Esophagus muscularis mucosa (tissue), 4 donors: Measurements from ENCODE around the gene SEMA6A. TPM values are rescaled to one million over a fixed set of nuclear protein-coding genes. Genes with fewer than 3 reads are reported as not detected.
"Not testable (repeated sequence)": the region's sequence is repeated elsewhere in the genome, so short reads cannot be mapped to it uniquely, and the experiment has no call there.

ENCODE experiments used
- DNase-seq: peaks from one replicate; pipeline ENCODE4 v3.0.0-alpha.2; 2017; ENCODE audit errors: extremely low spot score
- H3K27ac ChIP-seq, 4 donors: fragments of 200-600 bp; sonication (generic); replicated peaks in 1 of 4; 1 replicate in 3 of 4; 2 replicates in 1 of 4; pipeline ENCODE4 v1.5.1; 2016 to 2019; ENCODE audit warnings: mild to moderate bottlenecking in 1 of 4
- H3K27me3 ChIP-seq, 4 donors: fragments of 200-600 bp; sonication (generic); one replicate each; pipeline versions ENCODE4 v1.5.1 to v1.6.0; 2016 to 2019
- H3K36me3 ChIP-seq, 4 donors: fragments of 200-600 bp; sonication (generic); one replicate each; pipeline ENCODE4 v1.5.1; 2016 to 2019
- H3K4me1 ChIP-seq, 4 donors: fragments of 200-600 bp; sonication (generic); one replicate each; pipeline ENCODE4 v1.5.1; 2016 to 2019
- H3K4me3 ChIP-seq, 4 donors: fragments of 200-600 bp; sonication (generic); 1 replicate in 2 of 4; 2 replicates in 2 of 4; pipeline ENCODE4 v1.5.1; 2016 to 2019; ENCODE audit warnings: mild to moderate bottlenecking in 4 of 4, moderate library complexity in 1 of 4
- H3K9me3 ChIP-seq, 4 donors: fragments of 200-600 bp; sonication (generic); 1 replicate in 3 of 4; 2 replicates in 1 of 4; pipeline ENCODE4 v1.5.1; 2016 to 2019
- EP300 ChIP-seq: sonication (generic); formaldehyde crosslinking; IDR thresholded peaks from one replicate; pipeline ENCODE4 v1.6.1; 2017; ENCODE audit warnings: antibody characterized with exemption
- POLR2A ChIP-seq: fragments of 450-650 bp; IDR thresholded peaks from one replicate; pipeline ENCODE4 v1.6.1; 2017; ENCODE audit warnings: antibody characterized with exemption, moderate library complexity, mild to moderate bottlenecking, low read depth
- POLR2AphosphoS5 ChIP-seq, 2 donors: sonication (generic); formaldehyde crosslinking; IDR thresholded peaks; one replicate each; pipeline ENCODE4 v1.6.1; 2017; ENCODE audit warnings: antibody characterized with exemption in 2 of 2
- WGBS: methylation state at CpG from one replicate; pipeline ENCODE4 v1.1.5; 2018; 5-methylcytosine and 5-hydroxymethylcytosine counted together
- intact Hi-C: fragments of 100-400 bp; cut with DNase I; formaldehyde crosslinking; loops from one replicate; pipeline ENCODE4 v1.15.1; 2023
- total RNA-seq, 4 donors: library from RNA; depleted of rRNA; stranded (reverse); fragments of >200 nt; gene quantifications; one replicate each; pipeline versions ENCODE4 v1.1.0 to v1.2.1, GENCODE V29; 2016
- TF ChIP-seq, protein P1 (sequence below), 3 experiments: fragments of 200-600 bp in 2 of 3; fragments of 450-650 bp in 1 of 3; sonication (generic) in 2 of 3; IDR thresholded peaks; one replicate each; pipeline ENCODE4 v1.5.1; 2017 to 2019; ENCODE audit warnings: antibody characterized with exemption in 3 of 3, mild to moderate bottlenecking in 2 of 3, moderate library complexity in 1 of 3

The SEMA6A gene
- total RNA-seq, 4 donors from 2014 or later, result 10.9 to 20.9 (median 14.3) TPM

DNA sequence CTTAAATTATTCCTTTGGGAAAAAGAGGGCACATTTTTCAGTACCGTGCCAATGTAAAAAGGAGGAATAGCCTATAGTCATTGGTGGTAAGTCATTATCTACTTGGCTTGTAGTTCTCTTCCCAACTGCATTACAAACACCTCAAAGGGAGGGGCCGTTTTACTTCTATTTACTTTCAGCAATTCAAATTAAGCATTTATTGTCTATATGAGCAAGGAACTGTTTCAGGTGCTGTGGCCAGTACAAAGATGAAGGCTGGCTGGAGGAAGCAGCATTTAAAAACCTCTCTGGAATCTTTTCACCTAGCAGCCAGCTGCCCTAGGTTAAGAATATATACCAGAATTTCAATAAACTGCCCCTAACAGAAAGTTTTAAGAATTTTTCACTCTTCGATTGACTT, 48.9 kb downstream of the SEMA6A start:
- DNase-seq, result no peak
- WGBS, result 84% methylated on average over 3 of the region's 3 CpGs
- no peak for TF ChIP-seq EP300
- no peak for TF ChIP-seq POLR2A
- TF ChIP-seq POLR2AphosphoS5 (IDR thresholded peaks at IDR 0.05), result no peak
- TF ChIP-seq, protein P1, sequence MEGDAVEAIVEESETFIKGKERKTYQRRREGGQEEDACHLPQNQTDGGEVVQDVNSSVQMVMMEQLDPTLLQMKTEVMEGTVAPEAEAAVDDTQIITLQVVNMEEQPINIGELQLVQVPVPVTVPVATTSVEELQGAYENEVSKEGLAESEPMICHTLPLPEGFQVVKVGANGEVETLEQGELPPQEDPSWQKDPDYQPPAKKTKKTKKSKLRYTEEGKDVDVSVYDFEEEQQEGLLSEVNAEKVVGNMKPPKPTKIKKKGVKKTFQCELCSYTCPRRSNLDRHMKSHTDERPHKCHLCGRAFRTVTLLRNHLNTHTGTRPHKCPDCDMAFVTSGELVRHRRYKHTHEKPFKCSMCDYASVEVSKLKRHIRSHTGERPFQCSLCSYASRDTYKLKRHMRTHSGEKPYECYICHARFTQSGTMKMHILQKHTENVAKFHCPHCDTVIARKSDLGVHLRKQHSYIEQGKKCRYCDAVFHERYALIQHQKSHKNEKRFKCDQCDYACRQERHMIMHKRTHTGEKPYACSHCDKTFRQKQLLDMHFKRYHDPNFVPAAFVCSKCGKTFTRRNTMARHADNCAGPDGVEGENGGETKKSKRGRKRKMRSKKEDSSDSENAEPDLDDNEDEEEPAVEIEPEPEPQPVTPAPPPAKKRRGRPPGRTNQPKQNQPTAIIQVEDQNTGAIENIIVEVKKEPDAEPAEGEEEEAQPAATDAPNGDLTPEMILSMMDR (IDR thresholded peaks at IDR 0.05), result no peak
- intact Hi-C loops, result no loop called here
- Histone ChIP-seq H3K27me3 (no peaks in the 10 kb centered on the region), H3K36me3 (no peaks in the 10 kb centered on the region), H3K4me3 (no peak overlapping the region), H3K9me3 (no peaks in the 10 kb centered on the region), H3K4me1 (peaks cover 0 to 37% (median 15%) of the 10 kb centered on the region in 4 donors), H3K27ac (no peak overlapping the region)

DNA sequence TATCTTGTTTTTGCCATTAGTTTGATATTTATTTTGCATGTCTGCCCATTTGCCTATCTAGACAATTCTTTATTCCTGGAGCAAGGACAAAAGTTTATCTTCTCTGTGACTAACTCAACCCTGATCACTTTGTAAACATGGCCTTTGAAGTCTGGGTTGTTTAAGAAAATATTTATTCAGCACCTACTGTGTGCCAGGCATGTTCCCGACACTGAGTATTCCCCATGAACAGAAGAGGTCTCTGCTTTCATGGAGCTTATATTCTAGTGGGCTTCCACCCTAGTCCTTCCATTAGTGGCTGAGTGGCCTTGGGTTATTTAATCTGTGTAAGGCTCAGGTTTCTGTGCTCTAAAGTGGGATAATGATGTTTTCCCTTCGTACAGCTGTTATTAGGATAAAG, 49.7 kb downstream of the SEMA6A start:
- H3K4me1 ChIP-seq, result peaks cover 0 to 32% (median 15%) of the 10 kb centered on the region in 4 donors
- TF ChIP-seq POLR2A, result no peak
- TF ChIP-seq POLR2AphosphoS5 (IDR thresholded peaks at IDR 0.05), result no peak
- TF ChIP-seq EP300, result no peak
- TF ChIP-seq, protein P1 (IDR thresholded peaks at IDR 0.05), result no peak
- no peaks in the 10 kb centered on the region for H3K36me3 ChIP-seq
- no peak for DNase-seq
- WGBS, result 83% methylated on average over 2 of the region's 2 CpGs
- H3K4me3 ChIP-seq, result no peak overlapping the region
- no peaks in the 10 kb centered on the region for H3K9me3 ChIP-seq
- no peaks in the 10 kb centered on the region for H3K27me3 ChIP-seq
- intact Hi-C loops, result no loop called here
- H3K27ac ChIP-seq, result no peak overlapping the region

- intact Hi-C loops, result no loop called here
- Histone ChIP-seq H3K9me3 (no peaks in the 10 kb centered on the region), H3K27me3 (no peaks in the 10 kb centered on the region), H3K4me1 (peaks cover 0 to 27% (median 15%) of the 10 kb centered on the region in 4 donors), H3K27ac (no peak overlapping the region), H3K4me3 (no peak overlapping the region), H3K36me3 (no peaks in the 10 kb centered on the region)
- WGBS, result 58% methylated on average over 3 of the region's 3 CpGs
- DNase-seq, result no peak
- TF ChIP-seq, protein P1 (IDR thresholded peaks at IDR 0.05), result no peak
- no peak for TF ChIP-seq POLR2AphosphoS5 (IDR thresholded peaks at IDR 0.05)
- TF ChIP-seq POLR2A, result no peak
- no peak for TF ChIP-seq EP300
Measured at GRCh38 chr5:116524051-116524904, 50.3 kb downstream of the SEMA6A start.

GRCh38 chr5:116523182-116523581, 51.4 kb downstream of the SEMA6A start:
- H3K36me3 ChIP-seq, DNase-seq, H3K9me3 ChIP-seq, H3K27ac ChIP-seq, H3K27me3 ChIP-seq, H3K4me3 ChIP-seq, intact Hi-C loops: not testable (repeated sequence)
- 93% methylated on average over 11 of the region's 11 CpGs for WGBS
- H3K4me1 ChIP-seq, result peaks cover 0 to 26% (median 10%) of the 10 kb centered on the region in 4 donors

DNA sequence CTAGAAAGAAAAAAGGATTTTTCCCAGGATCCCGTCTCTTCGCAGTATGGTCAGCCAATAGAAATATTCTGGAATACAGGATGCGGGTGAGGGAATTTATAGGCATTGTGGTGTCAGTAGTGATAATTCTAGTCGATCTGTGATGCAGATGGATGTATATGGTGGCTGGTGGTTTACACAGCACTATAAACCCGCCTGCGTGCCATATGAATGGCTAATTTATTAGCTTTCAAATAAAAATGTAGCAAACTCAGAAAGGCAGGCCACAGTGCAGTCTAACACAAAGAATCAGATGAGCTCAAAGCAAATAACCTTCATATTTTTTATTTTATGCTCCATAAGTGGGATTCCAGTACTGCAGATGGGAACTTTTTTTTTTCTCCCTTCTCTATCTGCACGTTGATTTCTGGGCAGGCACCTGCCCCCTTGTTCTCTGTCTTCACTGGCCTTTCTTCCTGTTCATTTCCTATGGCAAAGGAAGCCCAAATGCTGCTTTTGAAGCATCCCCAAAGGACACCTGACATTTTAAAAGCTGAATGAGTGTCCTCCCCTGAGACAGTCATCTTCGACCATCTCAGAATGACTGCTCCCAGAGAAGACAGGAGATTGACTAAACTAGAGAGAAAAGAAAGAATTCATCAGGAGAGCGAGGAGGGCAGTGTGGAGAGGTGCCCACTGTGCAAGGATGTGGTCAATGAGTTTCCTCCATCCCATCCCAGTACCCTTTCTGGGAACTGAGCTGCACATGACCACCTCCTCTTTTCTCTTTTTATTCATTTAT, 52.1 kb downstream of the SEMA6A start:
- WGBS, result 83% methylated on average over 9 of the region's 9 CpGs
- H3K27ac ChIP-seq, result no peak overlapping the region
- intact Hi-C loops, result no loop called here

More for the DNA sequence above, 52.1 kb downstream of the SEMA6A start:
- no peaks in the 10 kb centered on the region for H3K36me3 ChIP-seq
- no peak for DNase-seq
- H3K4me3 ChIP-seq, result no peak overlapping the region
- H3K27me3 ChIP-seq, result no peaks in the 10 kb centered on the region
- peaks cover 0 to 30% (median 11%) of the 10 kb centered on the region in 4 donors for H3K4me1 ChIP-seq
- no peaks in the 10 kb centered on the region for H3K9me3 ChIP-seq
- TF ChIP-seq, protein P1 (IDR thresholded peaks at IDR 0.05), result no peak
- TF ChIP-seq POLR2A (no peak), POLR2AphosphoS5 (IDR thresholded peaks at IDR 0.05) (no peak), EP300 (no peak)
